ENCODE results near the gene KISS1.
"Not testable (repeated sequence)": the region's sequence is repeated elsewhere in the genome, so short reads cannot be mapped to it uniquely, and the experiment has no call there.

- TF ChIP-seq CTCF (IDR thresholded peaks at IDR 0.05); REST (IDR thresholded peaks at IDR 0.05; ENCODE audit: low read depth, low read length); EP300 (IDR thresholded peaks at IDR 0.05; ENCODE audit: borderline replicate concordance in 1 of 2, low read depth in 1 of 2, low read length in 1 of 2); SIN3A (IDR thresholded peaks at IDR 0.05; ENCODE audit: borderline replicate concordance, low read depth, low read length); USF2 (IDR thresholded peaks at IDR 0.05; ENCODE audit: borderline replicate concordance, low read depth, low read length); JUND (IDR thresholded peaks at IDR 0.05); FOXM1 (IDR thresholded peaks at IDR 0.05; ENCODE audit: low read depth); RAD21 (IDR thresholded peaks at IDR 0.05; ENCODE audit: low read length); TAF1 (IDR thresholded peaks at IDR 0.05; ENCODE audit: borderline replicate concordance, low read depth, low read length): not testable (repeated sequence)
Measured at GRCh38 chr1:204237515-204237914, 41.2 kb upstream of the KISS1 start.

All from SK-N-SH (cell line).